Limb (tissue), 2 donors: Measurements from ENCODE around the gene OR52E4.

ENCODE experiments used
- DNase-seq, 2 donors: peaks; one replicate each; pipeline ENCODE4 v3.0.0-alpha.2; 2016; ENCODE audit errors: extremely low spot score in 2 of 2

OR52E4 gene

GRCh38 chr11:5929571-5930368, 49.3 kb downstream of the OR52E4 start:
- DNase-seq: peak in 1 of 2 donors; percentile 18

GRCh38 chr11:5930614-5931013, 50.2 kb downstream of the OR52E4 start:
- DNase-seq: no peak

- no peak for DNase-seq
These were observed 50.6 kb downstream of the OR52E4 start for GRCh38 chr11:5931061-5931460.

GRCh38 chr11:5932671-5933070, 52.2 kb downstream of the OR52E4 start:
- no peak for DNase-seq

GRCh38 chr11:5933116-5933515, 52.7 kb downstream of the OR52E4 start:
- DNase-seq: no peak
